Measurements from ENCODE around the gene MYMK.
"Not testable (repeated sequence)": the region's sequence is repeated elsewhere in the genome, so short reads cannot be mapped to it uniquely, and the experiment has no call there.

The MYMK gene, protein sequence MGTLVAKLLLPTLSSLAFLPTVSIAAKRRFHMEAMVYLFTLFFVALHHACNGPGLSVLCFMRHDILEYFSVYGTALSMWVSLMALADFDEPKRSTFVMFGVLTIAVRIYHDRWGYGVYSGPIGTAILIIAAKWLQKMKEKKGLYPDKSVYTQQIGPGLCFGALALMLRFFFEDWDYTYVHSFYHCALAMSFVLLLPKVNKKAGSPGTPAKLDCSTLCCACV

GRCh38 chr9:133524679-133525228 is at the start of gene MYMK:
TSS of gene MYMK (minus strand) at chr9:133524959. CDS start at chr9:133524844, 115 bp downstream.
- no peak for DNase-seq (ENCODE audit: low read depth in 2 of 2)

- no peak for DNase-seq (ENCODE audit: low read depth in 2 of 2)
Observed at GRCh38 chr9:133573791-133574515, 49.2 kb upstream of the MYMK start.

GRCh38 chr9:133572821-133573361 is 48.1 kb upstream of the MYMK start:
- DNase-seq (ENCODE audit: low read depth in 2 of 2): no peak

DNA sequence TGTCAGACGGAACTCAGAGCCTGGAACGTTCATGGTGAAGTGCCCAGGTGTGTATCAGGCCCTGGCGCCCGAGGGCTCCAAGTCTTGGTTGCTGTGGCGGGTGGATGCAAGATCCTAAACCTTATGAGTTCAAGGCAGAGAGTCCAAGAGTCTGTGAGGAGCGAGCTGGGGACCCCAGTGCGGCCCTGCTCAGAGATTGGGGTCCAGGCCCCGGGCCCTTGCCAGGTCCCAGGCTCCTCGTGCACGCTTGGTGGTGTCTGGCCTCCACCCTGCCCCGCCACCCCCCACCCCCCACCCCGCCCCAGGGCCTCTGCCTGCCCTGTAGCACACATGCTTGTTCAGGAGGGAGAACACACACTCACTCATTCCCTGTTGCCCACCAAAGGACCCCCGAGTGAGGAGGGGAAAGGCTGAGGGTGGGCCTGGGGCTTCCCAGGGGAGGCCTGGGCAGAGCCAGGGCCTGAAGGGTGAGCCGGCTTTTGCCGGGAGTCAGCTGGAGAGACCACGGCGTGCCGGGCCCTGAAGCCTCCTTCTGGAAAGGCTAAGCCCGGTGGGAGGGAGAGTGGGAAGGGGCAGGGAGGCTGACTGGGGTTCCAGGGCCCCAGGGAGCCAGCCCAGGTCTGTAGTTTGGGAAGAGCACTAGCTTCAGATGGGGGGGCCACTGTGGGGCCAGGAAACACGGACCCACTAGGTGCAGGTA is 47.3 kb upstream of the MYMK start:
- DNase-seq (ENCODE audit: low read depth in 2 of 2): no peak

GRCh38 chr9:133571391-133571890 is 46.7 kb upstream of the MYMK start:
- DNase-seq (ENCODE audit: low read depth in 2 of 2): no peak

DNA sequence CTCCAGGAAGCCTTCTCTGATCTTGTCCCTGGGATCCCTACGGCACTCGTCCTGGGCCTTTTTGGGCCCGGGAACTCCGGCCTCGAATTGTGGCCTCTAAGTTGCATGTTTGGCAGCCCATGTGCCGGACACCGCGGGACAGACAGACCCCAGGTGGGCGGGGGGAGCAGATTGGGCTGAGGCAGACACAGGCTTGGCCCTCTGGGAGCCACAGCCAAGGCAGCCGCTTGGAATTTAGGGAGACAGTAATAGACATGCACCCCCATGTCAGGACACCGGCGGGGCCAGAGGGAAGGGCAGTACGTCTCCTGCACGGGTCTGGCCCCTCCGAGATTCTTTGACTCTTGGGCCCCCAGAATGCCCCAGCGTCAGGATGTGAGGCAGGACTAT is 45.9 kb upstream of the MYMK start:
- DNase-seq (ENCODE audit: low read depth in 2 of 2): no peak

- no peak for DNase-seq (ENCODE audit: low read depth in 2 of 2)
Observed at GRCh38 chr9:133569891-133570690, 45.3 kb upstream of the MYMK start.

- no peak for DNase-seq (ENCODE audit: low read depth in 2 of 2)
Observed at GRCh38 chr9:133569121-133569785, 44.5 kb upstream of the MYMK start.

GRCh38 chr9:133568186-133568585 is 43.4 kb upstream of the MYMK start:
- no peak for DNase-seq (ENCODE audit: low read depth in 2 of 2)

- DNase-seq (ENCODE audit: low read depth in 2 of 2): no peak
Observed at GRCh38 chr9:133566817-133567216, 42.1 kb upstream of the MYMK start.

DNA sequence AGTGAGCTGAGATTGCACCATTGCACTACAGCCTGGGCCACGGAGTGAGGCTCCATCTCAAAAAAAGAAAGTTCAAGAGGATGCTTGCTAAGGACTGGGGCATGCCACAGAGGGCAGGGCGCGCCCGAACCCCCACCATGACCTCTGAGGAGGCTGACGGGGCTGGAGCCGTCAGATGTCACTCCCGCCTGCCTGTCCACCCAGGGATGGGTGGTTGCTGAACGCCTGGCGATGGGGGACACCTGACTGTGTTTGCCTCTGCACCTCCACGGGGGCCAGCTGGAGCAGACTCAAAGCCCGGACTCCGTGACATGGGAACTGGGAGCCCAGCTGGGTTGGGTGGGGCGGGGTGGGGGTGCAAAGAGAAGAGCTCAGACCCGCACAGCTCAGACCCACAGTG is 41.6 kb upstream of the MYMK start:
- DNase-seq (ENCODE audit: low read depth in 2 of 2): no peak

DNA sequence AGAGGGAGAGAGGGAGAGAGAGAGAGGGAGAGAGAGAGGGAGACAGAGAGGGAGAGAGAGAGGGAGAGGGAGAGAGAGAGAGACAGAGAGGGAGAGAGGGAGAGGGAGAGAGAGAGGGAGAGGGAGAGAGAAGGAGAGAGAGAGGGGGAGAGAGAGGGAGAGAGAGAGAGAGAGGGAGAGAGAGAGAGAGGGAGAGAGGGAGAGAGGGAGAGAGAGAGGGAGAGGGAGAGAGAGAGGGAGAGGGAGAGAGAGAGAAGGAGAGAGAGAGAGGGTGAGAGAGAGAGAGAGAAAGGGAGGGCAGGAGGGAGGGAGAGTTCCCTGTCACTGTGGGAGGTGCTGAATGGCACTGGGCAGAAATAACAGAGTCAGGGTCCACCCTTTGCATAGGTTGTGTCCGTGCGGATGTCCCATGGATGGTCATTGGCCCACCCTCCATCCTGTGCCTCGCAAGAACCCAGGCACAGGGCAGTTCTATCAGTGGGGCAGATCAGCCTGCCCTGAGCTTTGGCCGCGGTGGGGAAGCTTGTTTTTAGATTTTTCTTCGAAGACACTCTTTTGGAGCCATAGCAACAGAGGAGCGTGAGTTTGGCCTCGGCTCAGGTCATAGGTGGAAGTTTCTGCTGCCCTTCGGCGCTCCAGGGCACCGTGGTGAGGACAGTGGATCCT is 39.8 kb upstream of the MYMK start:
- DNase-seq (ENCODE audit: low read depth in 2 of 2): no peak

GRCh38 chr9:133563814-133564213 is 39.1 kb upstream of the MYMK start:
- DNase-seq (ENCODE audit: low read depth in 2 of 2): not testable (repeated sequence)

DNA sequence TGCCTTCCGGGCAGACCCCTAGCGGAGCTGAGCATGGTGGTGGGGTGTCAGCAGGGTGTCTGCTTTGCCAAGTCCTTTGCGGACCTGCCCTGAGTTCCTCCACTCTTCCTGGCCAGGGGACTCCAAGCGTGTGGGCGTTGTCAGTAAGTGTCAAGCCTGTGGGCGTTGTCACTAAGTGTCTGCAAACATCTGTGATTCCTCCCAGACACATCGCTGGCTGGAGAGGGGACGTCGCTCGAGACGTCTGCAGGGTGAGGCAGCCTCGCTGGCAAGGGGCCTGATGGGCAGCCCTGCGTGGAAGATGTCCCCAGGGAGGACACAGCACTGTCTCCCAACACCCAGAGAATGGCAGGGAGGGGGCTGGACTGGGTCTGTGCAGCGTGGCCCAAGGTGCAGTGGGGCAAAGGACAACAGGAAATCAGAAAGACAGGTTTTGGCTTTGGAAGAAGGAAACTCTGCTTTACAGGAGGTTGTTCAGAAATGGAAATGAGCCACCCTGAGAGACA is 38.6 kb upstream of the MYMK start:
- no peak for DNase-seq (ENCODE audit: low read depth in 2 of 2)

- no peak for DNase-seq (ENCODE audit: low read depth in 2 of 2)
Observed at GRCh38 chr9:133562611-133563290, 38.0 kb upstream of the MYMK start.

GRCh38 chr9:133561976-133562554 is 37.3 kb upstream of the MYMK start:
- no peak for DNase-seq (ENCODE audit: low read depth in 2 of 2)

DNA sequence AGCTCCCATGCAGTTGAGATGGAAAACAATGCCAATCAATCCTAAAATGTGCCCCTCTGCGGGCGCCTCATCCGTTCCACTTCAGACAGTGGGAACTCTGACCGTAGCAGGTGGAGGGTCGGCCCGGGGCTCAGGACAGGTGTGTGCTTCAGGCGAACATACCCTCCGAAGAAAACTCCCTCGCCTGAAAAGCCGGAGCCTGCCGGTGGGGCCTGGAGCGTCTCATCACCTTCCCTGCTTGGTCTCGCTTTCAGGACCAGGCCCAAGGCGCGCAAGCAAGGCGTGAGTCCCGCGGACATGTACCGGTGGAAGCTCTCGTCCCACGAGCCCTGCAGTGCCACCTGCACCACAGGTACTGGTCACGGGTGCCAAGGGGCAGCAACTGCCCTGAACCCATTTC is 36.2 kb upstream of the MYMK start:
- DNase-seq (ENCODE audit: low read depth in 2 of 2): no peak

DNA sequence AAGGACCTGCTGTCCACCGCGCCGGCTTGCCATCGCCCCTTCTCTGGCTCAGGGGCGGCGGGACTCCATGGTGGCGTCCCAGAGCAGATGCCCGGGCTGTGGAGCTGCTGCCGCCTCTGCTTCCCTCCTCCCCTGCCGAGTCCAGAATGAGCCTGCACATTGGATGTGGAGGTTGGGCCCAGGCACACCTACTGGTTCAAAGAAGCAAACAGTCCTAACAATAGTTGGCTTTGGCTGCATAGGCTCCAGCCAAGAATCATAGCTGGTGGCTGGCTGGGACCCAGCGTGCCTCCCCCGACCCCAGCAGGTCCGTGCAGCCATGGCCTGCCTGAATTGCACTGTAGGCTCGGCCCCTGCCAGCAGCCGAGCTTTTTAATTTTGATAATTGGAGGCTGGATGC is 35.6 kb upstream of the MYMK start:
- DNase-seq (ENCODE audit: low read depth in 2 of 2): no peak
